OCI-LY1 (cell line): ENCODE results near the gene ROBO4.

Source experiments
- H2AFZ ChIP-seq: fragments of 200-600 bp; sonication (generic), shearing (Covaris generic); 2 replicates; pipeline ENCODE4 v1.6.0; 2014; ENCODE audit warnings: antibody characterized with exemption, mild to moderate bottlenecking, low read length
- H3F3A ChIP-seq: fragments of 200-600 bp; sonication (generic), shearing (Covaris generic); 2 replicates; pipeline ENCODE4 v1.6.0; 2014; ENCODE audit warnings: mild to moderate bottlenecking, antibody characterized with exemption, low read length, moderate library complexity; ENCODE audit not compliant: insufficient read depth
- H3K27ac ChIP-seq: fragments of 200-600 bp; sonication (generic); 2 replicates; pipeline ENCODE4 v1.5.1; 2014; ENCODE audit warnings: low read length, mixed run types, mild to moderate bottlenecking, low read depth; ENCODE audit not compliant: poor library complexity, severe bottlenecking
- H3K27me3 ChIP-seq: fragments of 200-600 bp; sonication (generic); 2 replicates; pipeline ENCODE4 v1.6.0; 2014; ENCODE audit warnings: antibody characterized with exemption, mild to moderate bottlenecking, low read length, moderate library complexity; ENCODE audit not compliant: insufficient read depth
- H3K36me3 ChIP-seq: fragments of 200-600 bp; sonication (generic); 2 replicates; pipeline ENCODE4 v1.6.1; 2014; ENCODE audit warnings: mild to moderate bottlenecking, antibody characterized with exemption, low read length, moderate library complexity, mixed read lengths; ENCODE audit not compliant: insufficient read depth
- H3K4me1 ChIP-seq: fragments of 200-600 bp; sonication (generic); 2 replicates; pipeline ENCODE4 v1.5.1; 2014; ENCODE audit warnings: mild to moderate bottlenecking, low read length, moderate library complexity; ENCODE audit not compliant: insufficient read depth, severe bottlenecking
- H3K4me2 ChIP-seq: fragments of 200-600 bp; sonication (generic), shearing (Covaris generic); 2 replicates; pipeline ENCODE4 v1.6.1; 2014; ENCODE audit warnings: low read length
- H3K4me3 ChIP-seq: fragments of 200-600 bp; sonication (generic); 2 replicates; pipeline ENCODE4 v1.5.1; 2014; ENCODE audit warnings: low read length, low read depth, mild to moderate bottlenecking, mixed read lengths; ENCODE audit not compliant: poor library complexity, severe bottlenecking
- H3K79me2 ChIP-seq: fragments of 200-600 bp; shearing (Covaris generic); 2 replicates; pipeline ENCODE4 v1.6.1; 2016; ENCODE audit warnings: mixed run types, low read length, mixed read lengths; ENCODE audit not compliant: insufficient read depth
- H3K9ac ChIP-seq: fragments of 200-600 bp; sonication (generic), shearing (Covaris generic); 2 replicates; pipeline ENCODE4 v1.6.1; 2014; ENCODE audit warnings: mild to moderate bottlenecking, low read length, mixed read lengths
- H3K9me2 ChIP-seq: fragments of 200-600 bp; sonication (generic), shearing (Covaris generic); 2 replicates; pipeline ENCODE4 v1.6.1; 2014; ENCODE audit warnings: low read depth, mild to moderate bottlenecking, low read length, mixed read lengths
- H3K9me3 ChIP-seq: fragments of 200-600 bp; shearing (Covaris generic); 2 replicates; pipeline ENCODE4 v1.6.1; 2014; ENCODE audit warnings: low read length, mixed read lengths
- H4K20me1 ChIP-seq: fragments of 200-600 bp; sonication (generic), shearing (Covaris generic); 2 replicates; pipeline ENCODE4 v1.6.0; 2016; ENCODE audit warnings: mild to moderate bottlenecking, low read length; ENCODE audit not compliant: insufficient read depth
- EZH2 ChIP-seq: fragments of 200-600 bp; sonication (generic), shearing (Covaris generic); IDR thresholded peaks from 2 replicates; pipeline ENCODE4 v1.8.0; 2017; ENCODE audit warnings: borderline replicate concordance, mixed run types, mild to moderate bottlenecking, antibody characterized with exemption, low read length, moderate library complexity, mixed read lengths
- TF ChIP-seq, protein P1 (sequence below): fragments of 200-600 bp; sonication (generic), shearing (Covaris generic); IDR thresholded peaks from 2 replicates; pipeline ENCODE4 v1.5.1; 2017; ENCODE audit warnings: mild to moderate bottlenecking, antibody characterized with exemption, low read length, moderate library complexity, mixed read lengths

ROBO4 gene

DNA sequence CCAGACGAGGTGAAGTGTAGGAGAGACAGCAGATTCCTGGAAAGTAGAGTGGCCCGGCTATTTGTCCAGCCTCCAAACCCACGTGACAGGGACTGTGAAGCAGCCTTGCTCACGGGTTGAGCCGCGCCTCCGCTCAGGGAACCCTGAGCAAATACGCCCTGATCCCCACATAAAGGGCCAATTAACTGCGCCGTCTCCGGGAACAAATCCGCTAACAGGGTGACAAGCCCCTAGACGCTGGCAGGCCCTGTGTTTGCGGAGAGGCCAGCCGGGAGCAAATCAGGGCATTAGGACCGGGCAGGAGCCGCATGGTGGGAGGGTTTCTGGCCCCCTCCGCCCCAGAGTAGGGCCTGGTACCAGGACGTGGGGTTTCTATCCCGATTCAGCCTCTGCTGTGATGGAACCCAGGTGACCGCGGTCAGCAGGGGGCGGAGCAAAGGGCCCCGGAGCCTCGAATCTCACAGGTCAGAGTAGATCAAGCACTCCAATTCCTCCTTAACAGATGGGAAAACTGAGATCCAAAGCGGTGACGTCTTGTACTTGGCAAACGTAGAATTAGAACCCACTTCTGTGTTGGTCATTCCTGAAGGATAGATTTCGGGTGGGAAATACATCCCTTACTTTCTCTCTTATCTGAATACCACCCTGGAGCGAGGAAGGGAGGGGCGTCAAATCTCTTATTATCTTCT, 34.4 kb downstream of the ROBO4 start:
- H3K36me3 ChIP-seq: no peaks in the 10 kb centered on the region
- no peaks in the 10 kb centered on the region for H3K9me3 ChIP-seq
- H3K4me3 ChIP-seq: no peak overlapping the region
- H3K9me2 ChIP-seq: no peaks in the 10 kb centered on the region
- no peaks in the 10 kb centered on the region for H4K20me1 ChIP-seq
- H3K9ac ChIP-seq: no peak overlapping the region
- no peaks in the 10 kb centered on the region for H3F3A ChIP-seq
- no peak overlapping the region for H3K4me2 ChIP-seq
- H3K27ac ChIP-seq: no peak overlapping the region
- H2AFZ ChIP-seq: no peak overlapping the region
- no peaks in the 10 kb centered on the region for H3K27me3 ChIP-seq
- TF ChIP-seq, protein P1, sequence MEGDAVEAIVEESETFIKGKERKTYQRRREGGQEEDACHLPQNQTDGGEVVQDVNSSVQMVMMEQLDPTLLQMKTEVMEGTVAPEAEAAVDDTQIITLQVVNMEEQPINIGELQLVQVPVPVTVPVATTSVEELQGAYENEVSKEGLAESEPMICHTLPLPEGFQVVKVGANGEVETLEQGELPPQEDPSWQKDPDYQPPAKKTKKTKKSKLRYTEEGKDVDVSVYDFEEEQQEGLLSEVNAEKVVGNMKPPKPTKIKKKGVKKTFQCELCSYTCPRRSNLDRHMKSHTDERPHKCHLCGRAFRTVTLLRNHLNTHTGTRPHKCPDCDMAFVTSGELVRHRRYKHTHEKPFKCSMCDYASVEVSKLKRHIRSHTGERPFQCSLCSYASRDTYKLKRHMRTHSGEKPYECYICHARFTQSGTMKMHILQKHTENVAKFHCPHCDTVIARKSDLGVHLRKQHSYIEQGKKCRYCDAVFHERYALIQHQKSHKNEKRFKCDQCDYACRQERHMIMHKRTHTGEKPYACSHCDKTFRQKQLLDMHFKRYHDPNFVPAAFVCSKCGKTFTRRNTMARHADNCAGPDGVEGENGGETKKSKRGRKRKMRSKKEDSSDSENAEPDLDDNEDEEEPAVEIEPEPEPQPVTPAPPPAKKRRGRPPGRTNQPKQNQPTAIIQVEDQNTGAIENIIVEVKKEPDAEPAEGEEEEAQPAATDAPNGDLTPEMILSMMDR: no peak
- no peak for TF ChIP-seq EZH2
- H3K4me1 ChIP-seq: no peaks in the 10 kb centered on the region
- no peaks in the 10 kb centered on the region for H3K79me2 ChIP-seq

- Histone ChIP-seq H3K9me2 (no peaks in the 10 kb centered on the region), H3F3A (no peaks in the 10 kb centered on the region), H3K4me1 (no peaks in the 10 kb centered on the region), H3K27me3 (no peaks in the 10 kb centered on the region), H4K20me1 (no peaks in the 10 kb centered on the region), H3K27ac (no peak overlapping the region), H3K4me2 (no peak overlapping the region), H3K4me3 (no peak overlapping the region), H3K79me2 (no peaks in the 10 kb centered on the region), H3K9ac (no peak overlapping the region), H2AFZ (no peak overlapping the region), H3K9me3 (no peaks in the 10 kb centered on the region), H3K36me3 (no peaks in the 10 kb centered on the region)
- no peak for TF ChIP-seq EZH2
- TF ChIP-seq, protein P1: no peak
These were observed 36.0 kb downstream of the ROBO4 start for GRCh38 chr11:124861670-124862069.

DNA sequence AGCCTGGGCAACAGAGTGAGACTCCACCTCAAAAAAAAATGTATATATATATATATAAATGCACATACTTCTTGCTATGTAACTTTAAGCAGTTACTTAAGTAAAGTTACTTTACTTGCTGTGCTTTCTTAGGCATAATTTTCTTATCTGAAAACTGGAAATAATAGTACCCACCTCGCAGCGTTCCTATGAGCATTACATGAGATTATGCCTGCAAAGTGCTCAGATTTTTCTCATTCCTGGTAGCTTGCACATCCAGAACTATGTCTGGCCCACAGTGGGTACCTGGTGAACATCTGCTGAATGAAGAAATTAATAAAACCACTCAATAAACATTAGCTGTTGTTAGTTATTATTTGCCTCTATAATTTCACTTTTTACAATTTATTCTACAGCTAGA, 38.5 kb downstream of the ROBO4 start:
- TF ChIP-seq, protein P1: no peak
- no peak for TF ChIP-seq EZH2
- no peak overlapping the region for H3K27ac ChIP-seq
- H3K9ac ChIP-seq: no peak overlapping the region
- no peaks in the 10 kb centered on the region for H3K79me2 ChIP-seq
- H3K4me1 ChIP-seq: no peaks in the 10 kb centered on the region
- no peaks in the 10 kb centered on the region for H3K27me3 ChIP-seq
- no peak overlapping the region for H3K4me2 ChIP-seq
- no peak overlapping the region for H2AFZ ChIP-seq
- H4K20me1 ChIP-seq: no peaks in the 10 kb centered on the region
- H3K36me3 ChIP-seq: no peaks in the 10 kb centered on the region
- no peak overlapping the region for H3K4me3 ChIP-seq
- no peaks in the 10 kb centered on the region for H3F3A ChIP-seq
- no peaks in the 10 kb centered on the region for H3K9me2 ChIP-seq
- H3K9me3 ChIP-seq: no peaks in the 10 kb centered on the region
